GM21423 (cell line): ENCODE measurements around the gene MPPED1.

Source experiments
- ATAC-seq: cut with Tn5 transposase; IDR thresholded peaks from one replicate; pipeline ENCODE4 v1.9.1; 2021; ENCODE audit warnings: mild to moderate bottlenecking, moderate library complexity; ENCODE audit not compliant: unreplicated experiment

MPPED1 gene

DNA sequence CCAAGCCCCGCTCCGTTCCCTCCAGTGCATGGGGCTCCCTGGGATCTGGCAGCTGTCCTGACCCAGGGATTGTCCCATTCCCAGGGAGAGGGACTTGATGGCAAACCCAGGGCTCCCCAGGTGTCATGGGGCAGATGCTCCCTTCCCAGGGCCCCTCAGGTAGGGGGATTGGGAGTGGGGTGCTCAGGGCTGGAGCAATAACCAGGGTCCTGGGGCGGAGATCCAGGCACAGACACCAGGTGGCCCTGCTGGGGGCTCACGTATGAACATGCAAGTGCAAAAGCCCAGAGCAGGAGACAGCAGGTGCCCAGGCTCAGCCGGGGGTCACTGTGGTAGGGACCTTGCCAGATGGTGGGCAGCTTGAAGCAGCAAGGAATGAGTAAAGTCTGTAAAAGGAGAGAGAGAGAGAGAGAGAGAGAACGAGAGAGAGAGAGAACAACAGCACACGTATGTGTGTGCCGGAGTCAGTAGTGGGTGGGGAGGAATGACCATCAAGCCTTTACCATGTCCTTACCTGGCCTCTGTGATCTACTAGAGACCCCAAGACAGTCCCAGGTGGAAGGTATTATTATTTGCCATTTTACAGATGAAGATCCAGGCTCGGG lies 19.3 kb upstream of the MPPED1 start:
- ATAC-seq, result no peak

GRCh38 chr22:43393132-43393843 lies 18.5 kb upstream of the MPPED1 start:
- no peak for ATAC-seq

- ATAC-seq, result no peak
Observed at GRCh38 chr22:43393844-43394474, 17.9 kb upstream of the MPPED1 start.

DNA sequence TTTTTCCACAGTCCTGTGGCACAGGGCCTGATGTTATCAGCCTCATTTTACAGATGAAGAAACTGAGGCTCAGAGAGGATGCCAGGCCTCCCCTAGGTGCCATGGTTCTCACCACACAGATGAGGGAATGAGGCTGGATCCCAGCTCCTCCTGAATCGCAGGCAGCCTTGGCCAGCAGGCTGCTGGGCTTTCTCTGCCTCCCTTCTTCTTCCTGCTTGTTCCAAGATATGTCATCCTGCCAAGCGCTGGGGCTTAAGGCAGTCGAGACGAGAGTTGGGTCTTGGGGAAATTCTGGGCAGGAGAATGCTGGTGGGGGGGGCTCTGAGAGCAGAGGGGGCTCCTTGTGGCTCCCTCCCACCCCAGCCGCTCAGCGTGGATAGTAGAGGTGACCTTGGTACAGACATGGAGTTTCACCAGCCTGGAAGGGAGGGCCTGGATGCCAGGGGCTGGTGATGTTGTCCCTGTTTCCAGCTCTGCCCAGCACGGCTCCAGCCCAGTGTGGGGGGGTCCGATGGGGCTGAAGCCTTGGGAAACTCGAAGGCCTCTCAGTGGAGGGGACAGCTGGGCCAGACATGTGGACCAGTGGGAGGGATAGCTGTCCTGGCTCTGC lies 16.6 kb upstream of the MPPED1 start:
- no peak for ATAC-seq

DNA sequence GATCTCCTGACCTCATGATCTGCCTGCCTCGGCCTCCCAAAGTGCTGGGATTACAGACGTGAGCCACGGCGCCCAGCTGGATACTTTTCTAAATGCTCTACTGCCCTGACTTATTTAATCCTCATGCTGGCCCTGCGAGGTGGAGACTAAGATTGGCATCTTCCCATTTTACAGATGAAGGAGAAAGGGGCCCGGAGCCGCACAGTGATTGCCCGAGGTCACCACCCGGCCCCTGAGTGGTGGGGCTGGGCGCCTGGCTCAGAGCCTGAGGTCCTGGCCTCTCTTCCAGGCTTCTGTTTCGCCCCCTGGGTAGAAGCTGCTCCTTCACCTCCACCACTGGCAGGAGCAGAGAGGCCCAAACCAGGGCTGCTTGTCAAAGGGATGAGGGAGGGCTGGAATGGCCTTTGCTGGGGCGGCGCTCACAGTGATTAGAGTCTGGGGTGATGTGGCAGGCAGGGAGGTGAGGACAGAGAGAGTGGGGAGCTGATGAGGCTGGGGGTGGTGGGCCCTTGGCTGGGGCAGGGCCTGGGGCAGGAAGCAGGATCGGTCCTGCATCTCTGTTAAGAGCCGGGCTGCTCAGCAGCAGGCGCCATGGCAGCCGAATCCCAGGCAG lies 15.4 kb upstream of the MPPED1 start:
- no peak for ATAC-seq

DNA sequence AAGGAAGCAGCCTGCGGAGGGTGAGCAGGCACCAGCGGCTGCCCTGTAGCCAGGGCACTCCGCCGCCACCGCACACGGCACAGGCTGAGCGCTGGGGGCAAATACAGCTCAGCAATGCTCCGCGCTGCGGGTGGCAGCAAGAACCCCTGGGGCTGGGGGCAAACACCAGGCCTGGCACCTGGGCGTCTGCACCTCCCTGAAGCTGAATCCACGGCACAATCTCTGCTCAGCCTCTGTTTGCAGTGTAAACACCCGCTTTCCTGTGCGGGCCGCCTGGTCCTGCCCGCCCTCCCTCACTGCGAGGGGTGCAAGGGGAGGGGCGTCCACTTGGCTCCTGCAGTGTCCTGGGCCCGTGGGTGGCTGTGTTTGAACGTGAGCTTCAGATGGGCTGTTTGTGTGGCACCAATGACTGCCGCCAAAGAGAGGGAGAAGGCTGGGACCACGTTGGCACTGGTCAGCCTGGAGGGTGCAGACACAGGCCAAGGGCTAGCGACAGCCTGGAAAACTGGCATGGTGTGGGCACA lies 14.8 kb upstream of the MPPED1 start:
- no peak for ATAC-seq

DNA sequence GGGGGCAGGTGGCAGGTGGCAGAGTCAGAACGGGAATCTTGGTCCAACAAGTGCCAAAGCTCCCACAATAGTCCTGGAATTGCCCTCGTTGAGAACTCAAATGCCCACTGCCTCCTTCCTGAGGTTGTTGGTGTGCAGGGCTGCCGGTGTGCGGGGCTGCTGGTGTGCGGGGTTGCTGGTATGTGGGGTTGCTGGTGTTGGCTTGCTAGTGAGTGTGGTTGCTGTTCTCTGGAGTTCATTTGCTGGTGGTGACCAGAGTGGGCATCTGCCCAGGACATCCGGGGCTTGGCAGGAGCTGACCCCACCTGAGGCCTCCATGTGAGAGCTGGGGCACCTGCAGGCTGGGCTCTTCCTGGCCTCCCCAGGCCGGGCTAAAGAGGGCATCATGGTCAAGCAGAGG lies 14.0 kb upstream of the MPPED1 start:
- no peak for ATAC-seq

DNA sequence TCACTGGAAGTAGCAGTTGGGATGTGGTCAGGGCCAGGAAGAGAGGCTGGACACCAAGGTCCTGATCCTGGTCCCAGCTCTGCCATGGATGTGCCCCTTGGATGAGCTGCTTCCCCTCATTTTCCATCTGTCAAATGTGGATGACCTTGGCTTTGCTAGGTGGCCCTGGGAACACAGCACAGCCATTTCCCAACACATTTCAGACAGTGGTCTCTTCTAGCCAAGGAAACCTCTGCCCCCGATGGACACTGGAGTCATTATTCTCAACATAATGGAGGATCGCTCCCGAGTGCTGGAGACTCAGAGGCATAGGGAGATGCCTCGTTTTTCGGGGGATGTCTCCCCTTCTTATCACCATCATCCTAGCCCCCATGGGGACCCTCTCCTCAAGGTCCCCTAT lies 13.6 kb upstream of the MPPED1 start:
- ATAC-seq, result no peak

GRCh38 chr22:43398910-43399309 lies 12.9 kb upstream of the MPPED1 start:
- no peak for ATAC-seq

DNA sequence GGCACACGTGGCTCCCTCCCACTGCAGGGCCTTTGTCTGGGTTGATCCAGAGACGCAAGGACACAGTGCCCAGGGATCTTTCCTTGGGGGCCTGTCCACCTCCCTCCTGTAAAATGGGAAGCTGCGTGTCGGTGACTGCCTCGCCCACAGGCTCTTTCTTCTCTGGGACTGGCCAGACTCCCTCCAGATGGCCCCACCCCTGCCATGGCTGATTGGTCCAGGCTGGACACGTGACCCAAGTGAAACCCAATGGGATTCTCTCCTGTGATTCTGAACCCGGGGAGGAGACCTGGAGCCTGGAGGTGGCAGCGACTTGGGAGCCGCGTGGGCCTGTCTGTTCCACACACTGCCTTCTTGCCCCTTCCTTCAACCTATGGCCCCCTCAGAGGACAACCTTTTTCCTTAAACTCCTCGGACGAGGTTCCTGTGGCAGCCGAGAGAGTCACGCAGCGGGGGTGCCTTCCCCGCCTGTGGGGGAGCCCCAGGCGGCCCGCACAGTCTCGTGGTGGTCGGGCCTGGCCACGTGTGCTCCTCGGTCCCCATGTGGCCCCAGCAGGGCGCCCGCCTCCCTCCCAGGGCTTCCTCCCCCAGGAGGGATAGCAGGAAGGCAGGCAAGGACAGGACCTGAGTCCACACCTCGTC lies 12.4 kb upstream of the MPPED1 start:
- no peak for ATAC-seq

DNA sequence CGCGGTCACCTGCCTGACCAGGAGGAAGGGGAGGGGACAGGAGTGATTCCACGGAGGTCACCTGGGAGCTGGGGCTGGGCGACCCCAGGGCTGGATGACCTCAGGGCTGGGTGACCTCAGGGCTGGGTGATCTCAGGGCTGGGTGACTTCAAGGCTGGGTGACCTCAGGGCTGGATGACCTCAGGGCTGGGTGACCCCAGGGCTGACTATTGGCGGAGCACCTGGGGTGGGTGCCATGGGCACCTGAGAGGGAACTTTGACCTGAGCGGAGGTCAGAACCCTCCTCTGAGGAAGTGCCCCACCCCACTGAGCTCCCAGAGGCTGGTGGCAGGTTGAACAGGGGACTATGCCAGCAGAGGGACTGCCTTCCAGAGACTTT lies 11.8 kb upstream of the MPPED1 start:
- ATAC-seq, result no peak

DNA sequence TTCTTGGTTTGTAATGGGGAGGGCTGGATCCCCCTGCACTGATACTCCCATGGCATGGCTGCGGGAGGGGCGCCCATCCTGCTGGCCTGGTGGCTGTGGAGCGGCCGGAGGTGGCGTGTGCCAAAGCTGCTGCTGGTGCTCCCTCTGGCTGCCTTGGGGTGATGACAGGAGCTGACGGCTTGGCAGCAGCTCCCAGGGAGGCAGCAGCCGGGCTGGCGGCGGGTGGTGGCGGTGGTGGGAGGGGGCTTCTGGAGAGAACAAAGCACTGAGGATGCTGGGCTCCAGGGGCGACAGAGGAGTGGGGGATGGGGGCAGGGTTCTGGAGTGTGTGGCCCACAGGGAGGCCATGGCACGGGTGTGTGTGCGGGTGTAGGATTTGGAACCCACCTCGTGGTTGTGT lies 11.4 kb upstream of the MPPED1 start:
- no peak for ATAC-seq

DNA sequence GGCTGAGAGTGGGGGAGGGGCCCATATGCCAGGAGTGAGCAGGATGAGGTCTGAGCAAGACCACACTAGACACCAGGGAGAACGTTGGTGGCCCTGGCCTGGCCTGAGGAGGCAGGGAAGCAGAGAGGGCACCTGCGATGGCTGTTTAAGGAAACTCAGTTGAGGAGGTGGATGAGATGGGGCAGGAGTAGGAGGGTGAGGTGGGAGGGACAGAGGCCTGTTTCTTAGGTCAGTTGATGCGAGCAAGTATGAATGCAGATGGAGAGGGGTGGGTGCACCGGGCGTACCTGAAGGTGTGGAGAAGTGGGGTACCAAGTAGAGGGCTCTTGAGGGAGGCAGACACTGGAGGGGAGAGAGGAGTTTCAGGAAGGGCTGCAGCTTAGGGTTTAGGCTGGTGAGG lies 10.6 kb upstream of the MPPED1 start:
- ATAC-seq, result no peak

GRCh38 chr22:43401661-43402060 lies 10.2 kb upstream of the MPPED1 start:
- no peak for ATAC-seq

- no peak for ATAC-seq
Observed at GRCh38 chr22:43402128-43402527, 9.7 kb upstream of the MPPED1 start.

DNA sequence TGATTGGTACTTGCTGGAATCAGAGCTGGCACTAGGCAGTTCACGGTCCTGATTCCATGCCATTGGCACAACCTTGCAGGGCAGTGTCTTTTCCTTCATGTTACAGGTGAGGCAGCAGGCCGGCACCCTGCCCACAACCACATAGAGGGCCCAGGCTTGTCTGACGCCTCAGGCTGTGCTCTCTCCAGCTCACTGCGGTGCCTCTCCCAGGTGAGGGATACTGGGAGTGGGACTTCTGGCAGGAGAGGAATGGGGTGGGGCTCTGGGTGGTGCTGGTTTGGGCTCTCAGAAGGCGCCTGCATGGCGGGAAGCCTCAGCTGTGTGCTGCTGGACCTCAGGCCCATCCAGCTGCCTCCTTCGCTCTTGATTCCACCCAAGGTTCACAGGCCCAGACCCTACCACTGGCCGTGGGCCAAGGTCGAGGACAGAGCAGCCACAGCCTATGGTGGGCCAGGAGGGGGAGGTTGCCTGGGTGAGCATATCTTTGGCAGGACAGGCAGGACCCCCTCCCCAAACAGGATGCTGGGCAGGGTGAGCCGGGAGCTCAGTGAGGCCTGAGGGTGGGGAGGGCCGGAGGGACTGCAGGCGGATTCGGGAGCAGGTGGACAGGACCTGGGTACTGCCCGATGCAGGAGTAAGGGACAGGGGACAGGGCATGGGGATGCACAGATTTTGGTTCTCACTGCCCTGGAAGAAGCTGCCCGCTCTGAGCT lies 7.0 kb upstream of the MPPED1 start:
- no peak for ATAC-seq

DNA sequence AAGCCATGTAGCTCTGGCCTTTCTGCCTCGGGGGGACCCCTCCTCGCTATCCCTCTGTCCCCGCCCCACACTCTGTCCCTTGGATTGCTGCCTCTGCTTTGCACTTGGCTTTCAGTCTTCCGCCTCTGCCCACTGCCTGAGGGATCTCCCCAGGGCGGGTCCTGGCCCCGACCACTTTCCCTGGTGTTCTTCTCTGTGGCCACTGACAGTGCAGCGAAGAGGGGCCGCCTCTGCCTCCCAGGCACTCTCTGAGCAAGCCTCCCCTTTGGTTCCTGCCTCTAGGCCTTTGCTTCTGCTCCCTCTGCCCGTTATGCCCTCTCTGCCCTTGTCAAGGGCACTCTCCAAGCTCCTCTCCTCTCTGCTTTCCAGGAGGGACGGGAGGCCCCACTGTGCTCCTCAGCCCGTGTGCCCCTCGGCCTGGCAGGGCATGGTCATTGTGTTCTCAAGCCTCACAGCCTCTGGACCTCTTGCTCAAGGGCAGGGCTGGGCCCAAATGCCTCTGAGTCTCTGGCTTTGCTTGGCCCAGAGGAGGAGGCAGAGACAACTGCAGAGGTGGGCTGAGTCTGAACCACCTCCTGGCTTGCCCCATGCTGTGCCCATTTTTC lies 5.5 kb upstream of the MPPED1 start:
- no peak for ATAC-seq

DNA sequence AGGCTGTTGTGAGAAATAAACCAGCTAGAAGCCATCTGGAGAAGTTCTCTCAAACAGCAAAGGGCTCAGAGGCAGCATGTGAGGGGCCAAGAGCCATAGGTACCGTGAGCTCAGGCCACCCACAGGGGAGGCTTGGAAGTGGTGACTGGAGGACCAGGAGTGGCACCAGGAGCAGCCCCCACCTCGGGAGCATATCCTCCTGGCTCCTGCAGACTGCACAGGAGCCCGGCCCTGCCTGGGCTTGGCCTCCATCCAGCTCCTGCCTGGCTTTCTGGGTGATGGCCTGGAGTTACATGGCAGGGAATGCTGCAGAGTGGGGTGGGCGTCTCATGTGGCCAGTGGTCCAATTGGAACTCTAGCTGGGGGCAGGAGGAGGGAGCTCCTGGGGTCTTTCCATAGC lies 4.2 kb upstream of the MPPED1 start:
- ATAC-seq, result no peak

- ATAC-seq, result no peak
Observed at GRCh38 chr22:43408009-43408408, 3.8 kb upstream of the MPPED1 start.

- ATAC-seq, result no peak
Observed at GRCh38 chr22:43409046-43409445, 2.8 kb upstream of the MPPED1 start.
